Hematopoietic multipotent progenitor cell treated with erythropoietin and hydrocortisone succinate and interleukin-3 and kit ligand, for 8 days (in vitro differentiated cells): ENCODE data around the gene ADAM11.
A peak's percentile ranks its signal among the peaks of the same experiment; 100 is the strongest.

Source experiments
- DNase-seq: peaks from one replicate; pipeline ENCODE4 v3.0.0-alpha.2; 2015

The ADAM11 gene

GRCh38 chr17:44757045-44757917 lies 1.5 kb upstream of the ADAM11 start:
- no peak for DNase-seq

DNA sequence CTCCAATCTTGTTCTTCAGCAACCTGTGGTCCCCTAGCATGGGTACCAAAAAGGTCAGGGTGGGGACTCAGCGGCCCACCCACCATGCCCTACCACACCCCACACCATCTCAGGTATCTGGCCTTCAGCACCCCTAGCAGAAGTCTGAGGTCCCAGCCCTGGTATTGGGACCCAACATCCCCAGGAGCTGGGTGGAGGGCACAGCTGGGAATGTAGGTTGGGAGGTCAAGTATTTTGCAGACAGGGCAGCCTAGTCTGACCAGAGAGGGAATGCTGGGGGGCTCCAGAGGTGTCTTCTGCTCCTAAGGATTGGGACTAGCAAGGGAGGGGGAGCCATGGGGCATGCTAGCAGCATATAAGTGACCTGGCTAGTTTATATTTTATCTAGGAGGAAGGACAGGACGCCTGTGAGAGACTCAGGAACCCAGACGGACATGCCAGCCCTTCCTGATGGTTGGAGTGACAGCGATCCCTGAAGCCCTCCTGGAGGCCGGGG lies 822 bp upstream of the ADAM11 start:
- DNase-seq, result no peak

- DNase-seq, result no peak
Observed at GRCh38 chr17:44759086-44759915, 513 bp downstream of the ADAM11 start.

GRCh38 chr17:44759916-44760243 lies 1.1 kb downstream of the ADAM11 start:
- no peak for DNase-seq

DNA sequence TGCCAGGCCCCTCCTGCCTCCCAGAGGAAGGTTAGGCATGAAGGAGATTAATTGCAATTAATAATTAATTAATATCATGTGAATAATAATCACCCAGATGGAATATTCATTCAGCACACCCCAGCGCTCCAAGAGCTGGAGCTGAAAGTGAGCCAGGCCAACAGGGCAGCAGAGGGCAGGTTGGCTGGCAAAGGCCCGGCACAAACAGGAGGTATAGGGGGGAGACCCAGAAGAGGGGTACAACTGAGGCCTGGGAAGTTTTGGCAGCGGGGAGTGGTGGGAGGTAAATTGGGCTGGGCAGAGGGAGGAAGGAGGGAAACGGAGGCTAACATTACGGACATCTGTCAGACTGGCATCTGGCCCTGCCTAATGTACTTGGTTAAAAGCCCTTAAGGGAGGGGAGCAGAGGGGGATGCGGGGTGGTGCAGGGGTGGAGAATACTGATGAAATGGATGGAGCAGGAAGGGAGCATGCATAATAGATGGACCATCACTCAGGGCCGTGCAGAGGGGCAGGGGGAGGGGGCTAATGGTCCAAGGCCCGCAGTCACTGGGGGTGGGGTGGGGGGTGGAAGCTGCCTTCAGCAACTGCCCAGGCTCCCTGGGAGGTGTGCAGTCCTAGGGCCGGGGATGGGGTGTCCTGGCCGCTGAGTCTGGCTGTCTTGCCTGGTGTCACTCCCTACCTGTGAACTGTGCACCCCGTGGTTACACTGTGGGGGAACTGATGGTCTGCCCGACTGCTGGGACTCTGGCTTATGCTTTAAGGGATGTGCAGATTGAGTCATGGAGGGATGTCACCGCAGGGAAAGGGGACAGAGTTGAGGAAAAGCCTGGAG lies 1.9 kb downstream of the ADAM11 start:
- DNase-seq, result no peak

GRCh38 chr17:44761932-44762810 lies 3.4 kb downstream of the ADAM11 start:
- no peak for DNase-seq

DNA sequence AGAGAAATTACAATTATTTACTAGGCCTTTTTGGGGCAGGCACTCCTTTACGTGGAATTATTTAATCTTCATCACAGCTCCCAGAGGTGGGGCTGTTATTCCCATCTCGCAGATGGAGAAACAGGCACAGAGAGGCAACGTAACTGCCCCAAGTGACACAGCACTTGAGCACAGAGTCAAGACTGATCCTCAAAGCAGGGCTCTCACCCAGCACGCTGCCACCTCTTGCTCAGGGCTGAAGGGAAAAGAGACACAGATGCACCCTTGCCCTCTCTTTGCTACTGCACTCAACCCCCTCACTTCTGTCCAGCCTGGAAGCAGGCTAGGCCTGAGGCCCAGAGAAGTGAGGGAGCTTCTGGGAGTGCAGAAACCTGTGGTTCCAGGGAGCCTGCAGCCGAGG lies 4.4 kb downstream of the ADAM11 start:
- no peak for DNase-seq

DNA sequence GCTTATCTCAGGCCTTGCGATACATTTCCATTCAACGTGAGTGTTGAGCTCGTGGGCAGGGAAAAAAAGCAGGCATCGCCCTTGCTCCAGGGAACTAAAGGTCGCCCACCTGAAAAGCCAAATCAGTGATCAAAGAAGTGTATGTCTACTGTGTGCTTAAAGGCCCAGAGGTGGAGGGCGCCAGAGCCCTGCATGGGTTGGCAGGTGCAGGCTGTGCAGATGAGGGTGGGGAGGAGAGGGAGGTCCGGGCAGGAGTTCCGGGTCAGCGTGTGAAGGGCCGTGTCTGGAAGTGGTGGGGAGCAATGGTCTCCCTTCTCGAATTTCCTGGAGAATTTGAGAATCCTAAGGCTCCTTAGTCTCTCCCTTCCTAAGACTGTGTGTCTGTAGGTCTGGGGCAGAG lies 7.2 kb downstream of the ADAM11 start:
- DNase-seq, result no peak

DNA sequence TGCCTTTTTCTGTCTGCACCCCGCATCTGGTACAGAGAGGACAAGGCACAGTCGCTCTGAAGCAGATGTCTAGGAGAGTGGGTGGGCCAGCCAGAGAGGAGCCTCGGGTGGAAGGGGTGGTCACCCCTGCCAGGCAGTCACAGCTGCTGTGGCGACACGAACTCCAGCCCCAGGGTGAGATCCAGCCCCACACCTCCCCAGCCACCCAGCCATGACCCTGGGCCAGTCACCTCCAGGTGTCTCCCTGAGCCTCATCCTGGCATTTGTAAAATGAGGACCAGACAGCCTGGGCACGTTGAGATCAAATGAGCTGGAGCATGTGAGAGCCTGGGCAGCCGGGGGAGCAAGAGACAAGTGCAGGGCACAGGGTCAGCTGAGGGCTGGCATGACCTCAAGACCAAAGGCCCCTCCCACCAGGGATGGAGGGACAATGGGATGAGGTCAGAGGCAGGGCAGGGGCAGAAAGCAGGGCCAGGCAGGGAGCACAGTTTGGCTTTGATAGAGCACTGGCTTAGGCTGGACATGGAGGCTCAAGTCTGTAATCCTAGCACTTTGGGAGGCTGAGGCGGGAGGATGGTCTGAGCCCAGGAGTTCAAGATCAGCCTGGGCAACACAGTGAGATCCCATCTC lies 7.7 kb downstream of the ADAM11 start:
- no peak for DNase-seq

DNA sequence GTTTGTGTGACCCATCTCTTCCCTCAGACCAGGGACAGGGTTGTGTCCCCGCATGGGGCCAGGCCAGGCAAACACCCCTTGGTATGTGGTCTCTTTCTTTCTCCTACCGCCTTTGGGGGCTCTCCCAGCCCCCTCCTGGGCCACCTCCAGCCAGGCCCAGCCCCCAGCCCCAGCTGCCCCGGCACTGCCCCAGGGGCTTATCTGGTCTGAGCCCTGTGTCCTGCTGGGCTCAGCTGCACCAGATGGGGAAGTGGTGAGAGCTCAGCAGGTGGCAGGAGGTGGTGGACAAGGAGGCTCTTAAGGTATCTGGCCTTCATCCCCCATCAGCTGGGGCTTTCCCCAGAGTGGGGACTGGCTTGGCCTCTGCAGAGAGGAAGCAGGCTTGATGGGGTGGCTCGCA lies 8.7 kb downstream of the ADAM11 start:
- no peak for DNase-seq

- no peak for DNase-seq
Observed at GRCh38 chr17:44768505-44769142, 9.8 kb downstream of the ADAM11 start.

DNA sequence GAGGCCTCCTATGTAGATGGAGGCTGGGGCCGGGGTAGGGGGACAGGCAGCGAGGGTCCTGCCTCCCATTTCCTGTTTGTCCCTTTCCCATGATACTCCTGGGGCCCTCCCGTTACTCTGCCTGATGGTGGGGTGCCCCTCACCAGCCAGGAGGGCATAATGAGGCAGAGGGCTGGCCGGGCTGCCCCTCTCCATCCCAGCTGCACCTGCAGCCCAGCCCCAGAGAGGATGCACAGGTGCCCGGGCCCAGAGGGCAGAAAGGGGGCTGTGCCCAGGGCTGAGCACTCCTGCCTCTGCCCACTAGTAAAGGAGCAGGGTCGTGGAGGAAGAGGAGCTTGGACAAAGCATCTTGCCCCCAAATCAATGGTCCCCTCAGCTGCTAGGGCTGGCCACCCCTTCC lies 10.4 kb downstream of the ADAM11 start:
- no peak for DNase-seq

GRCh38 chr17:44769647-44770084 lies 10.9 kb downstream of the ADAM11 start:
- no peak for DNase-seq

DNA sequence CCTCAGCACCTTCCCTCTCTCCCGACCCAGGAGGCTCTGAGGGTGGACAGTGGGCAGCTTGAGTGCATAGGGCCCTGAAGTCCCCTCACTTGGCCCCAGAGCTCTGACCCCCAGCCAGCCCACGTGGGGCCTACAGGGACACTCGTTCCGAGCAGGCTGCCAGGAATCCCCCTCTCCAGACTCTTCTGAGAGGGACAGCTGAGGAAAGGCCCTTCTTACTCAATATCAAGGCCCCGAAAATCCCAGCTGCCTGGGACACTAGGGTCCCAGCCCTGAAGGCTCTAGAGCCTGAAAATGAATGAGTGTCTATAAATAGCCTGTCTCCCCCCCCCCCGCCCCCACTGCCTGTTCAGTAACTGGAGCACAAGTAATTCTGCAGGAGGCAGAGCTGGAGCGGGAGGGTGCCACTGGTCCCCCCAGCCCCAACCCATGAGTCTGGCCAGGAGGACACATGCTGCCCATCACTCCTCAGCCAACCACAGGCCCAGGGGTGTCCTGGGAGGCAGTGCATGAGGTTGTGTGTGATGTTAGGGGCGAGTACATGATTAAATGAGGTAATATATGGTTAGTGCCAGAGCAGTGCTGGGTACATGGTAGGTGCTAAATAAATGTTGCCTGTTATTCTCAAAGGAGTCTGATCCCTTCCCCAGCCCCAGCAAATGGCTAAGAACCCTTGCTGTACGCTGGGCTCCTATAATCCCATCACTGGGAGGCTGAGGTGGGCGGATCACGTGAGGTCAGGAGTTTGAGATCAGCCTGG lies 11.6 kb downstream of the ADAM11 start:
- DNase-seq, result no peak

- DNase-seq, result no peak
Observed at GRCh38 chr17:44772308-44773045, 13.7 kb downstream of the ADAM11 start.

- DNase-seq, result no peak
Observed at GRCh38 chr17:44773140-44773539, 14.4 kb downstream of the ADAM11 start.

- peak; percentile 82 for DNase-seq
Observed at GRCh38 chr17:44774271-44775135, 15.7 kb downstream of the ADAM11 start.

DNA sequence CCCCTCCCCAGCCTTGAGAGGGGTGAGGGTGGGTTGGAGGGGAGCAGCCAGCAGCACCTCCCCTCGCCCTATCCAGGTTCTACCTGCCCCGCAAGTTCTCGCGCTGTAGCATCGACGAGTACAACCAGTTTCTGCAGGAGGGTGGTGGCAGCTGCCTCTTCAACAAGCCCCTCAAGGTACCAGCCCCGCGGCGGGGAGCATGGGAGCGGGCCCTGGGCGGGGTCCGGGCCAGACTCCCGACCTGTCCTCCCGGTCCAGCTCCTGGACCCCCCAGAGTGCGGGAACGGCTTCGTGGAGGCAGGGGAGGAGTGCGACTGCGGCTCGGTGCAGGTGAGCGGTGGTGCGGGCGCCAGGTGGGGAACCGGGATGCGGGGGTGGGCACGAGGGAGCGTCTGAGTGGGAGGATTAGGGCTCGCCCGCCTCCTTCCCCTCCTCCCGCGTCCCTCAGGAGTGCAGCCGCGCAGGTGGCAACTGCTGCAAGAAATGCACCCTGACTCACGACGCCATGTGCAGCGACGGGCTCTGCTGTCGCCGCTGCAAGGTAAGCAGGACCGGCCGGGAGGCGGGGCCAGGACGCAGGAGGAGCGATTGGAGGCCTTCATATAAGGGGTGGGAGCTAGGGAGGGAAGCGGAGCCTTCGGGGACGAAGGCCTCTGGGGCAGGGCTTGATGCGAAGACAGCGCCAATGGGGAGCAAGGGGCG lies 16.5 kb downstream of the ADAM11 start:
- peak; percentile 97 for DNase-seq
